GM23248 (cell line): ENCODE results near the gene MLLT6. TPM values are rescaled to one million over a fixed set of nuclear protein-coding genes. Genes with fewer than 3 reads are reported as not detected.

Experiments used
- DNase-seq: peaks from one replicate; pipeline ENCODE4 v3.0.0-alpha.2; 2015
- H2AFZ ChIP-seq: fragments of 200-600 bp; sonication (generic); 2 replicates; pipeline ENCODE4 v1.6.1; 2016; ENCODE audit warnings: antibody characterized with exemption
- H3F3A ChIP-seq: fragments of 200-600 bp; sonication (generic); 2 replicates; pipeline ENCODE4 v1.6.1; 2016; ENCODE audit warnings: mild to moderate bottlenecking, antibody characterized with exemption, mixed run types; ENCODE audit not compliant: insufficient read depth
- H3K27ac ChIP-seq: fragments of 200-600 bp; sonication (generic); 2 replicates; pipeline ENCODE4 v1.5.1; 2016; ENCODE audit warnings: mild to moderate bottlenecking
- H3K27me3 ChIP-seq: fragments of 200-600 bp; sonication (generic); replicated peaks from 2 replicates; pipeline ENCODE4 v1.6.1; 2016; ENCODE audit warnings: mild to moderate bottlenecking; ENCODE audit not compliant: insufficient read depth
- H3K36me3 ChIP-seq: fragments of 200-600 bp; sonication (generic); 2 replicates; pipeline ENCODE4 v1.6.1; 2016; ENCODE audit warnings: low read depth, mild to moderate bottlenecking
- H3K4me1 ChIP-seq: fragments of 200-600 bp; sonication (generic); 2 replicates; pipeline ENCODE4 v1.6.1; 2016; ENCODE audit warnings: mild to moderate bottlenecking; ENCODE audit not compliant: insufficient read depth
- H3K4me2 ChIP-seq: fragments of 200-600 bp; sonication (generic); one replicate; pipeline ENCODE4 v1.6.1; 2016; ENCODE audit warnings: mild to moderate bottlenecking; ENCODE audit not compliant: unreplicated experiment
- H3K4me3 ChIP-seq: fragments of 200-600 bp; sonication (generic); 2 replicates; pipeline ENCODE4 v1.5.1; 2016; ENCODE audit warnings: mild to moderate bottlenecking
- H3K79me2 ChIP-seq: fragments of 200-600 bp; sonication (generic); 2 replicates; pipeline ENCODE4 v1.6.1; 2016; ENCODE audit warnings: mild to moderate bottlenecking; ENCODE audit not compliant: insufficient read depth
- H3K9ac ChIP-seq: fragments of 200-600 bp; sonication (generic); 2 replicates; pipeline ENCODE4 v1.6.1; 2016; ENCODE audit warnings: mild to moderate bottlenecking
- H3K9me2 ChIP-seq: fragments of 200-600 bp; sonication (generic); 2 replicates; pipeline ENCODE4 v1.6.1; 2016; ENCODE audit warnings: mixed run types, mild to moderate bottlenecking, moderate library complexity; ENCODE audit not compliant: insufficient read depth
- H3K9me3 ChIP-seq: fragments of 200-600 bp; sonication (generic); one replicate; pipeline ENCODE4 v1.6.1; 2017; ENCODE audit warnings: low read depth
- H4K20me1 ChIP-seq: fragments of 200-600 bp; sonication (generic); 2 replicates; pipeline ENCODE4 v1.6.0; 2016; ENCODE audit not compliant: insufficient read depth
- EZH2 ChIP-seq: fragments of 200-600 bp; sonication (generic); IDR thresholded peaks from 2 replicates; pipeline ENCODE4 v1.6.1; 2018; ENCODE audit warnings: antibody characterized with exemption, mild to moderate bottlenecking; ENCODE audit not compliant: insufficient read depth, poor library complexity, severe bottlenecking
- EZH2phosphoT487 ChIP-seq: fragments of 200-600 bp; sonication (generic); IDR thresholded peaks from 2 replicates; pipeline ENCODE4 v1.6.1; 2018; ENCODE audit warnings: antibody characterized with exemption, moderate library complexity, mild to moderate bottlenecking, low read depth; ENCODE audit not compliant: insufficient read depth
- WGBS, 2 experiments: methylation state at CpG; one replicate each; pipeline ENCODE4 v1.1.6; 2015 to 2017; ENCODE audit warnings: low lambda C conversion rate in 2 of 2, low coverage in 1 of 2; ENCODE audit errors: missing lambda C conversion rate in 2 of 2; 5-methylcytosine and 5-hydroxymethylcytosine counted together
- in situ Hi-C: fragments of 300-500 bp; cut with MboI; formaldehyde crosslinking; loops from 2 replicates; pipeline ENCODE4 v1.15.0; 2020
- polyA plus RNA-seq: library from polyadenylated mRNA; unstranded; fragments of >200 nt; fragmentation: Nextera tagmentation; extraction: Ambion mirVana; gene quantifications from 2 replicates; pipeline ENCODE4 v1.2.1, GENCODE V29; 2016
- total RNA-seq: library from RNA; depleted of rRNA; stranded (reverse); fragments of >200 nt; shearing (Covaris generic); gene quantifications from 2 replicates; pipeline ENCODE4 v1.2.3, GENCODE V29; 2014

The MLLT6 gene
- total and polyA plus RNA-seq, 2 experiments from 2014 or later: 3.1 to 18.9 TPM

GRCh38 chr17:38742411-38743308, 37.6 kb downstream of the MLLT6 start:
- no peak for TF ChIP-seq EZH2phosphoT487
- peak overlapping the region; percentile 68 for H3K9ac ChIP-seq
- H3K9me3 ChIP-seq: no peaks in the 10 kb centered on the region
- DNase-seq: peak; percentile 77
- H2AFZ ChIP-seq: no peak overlapping the region
- in situ Hi-C loops: no loop called here
- no peak overlapping the region for H3K4me2 ChIP-seq
- H3K79me2 ChIP-seq: peaks cover 93% of the 10 kb centered on the region
- no peaks in the 10 kb centered on the region for H3K36me3 ChIP-seq
- peaks cover 13% of the 10 kb centered on the region; the same call in 1 of the 2 replicates for H3F3A ChIP-seq
- H3K4me1 ChIP-seq: peaks cover 20% of the 10 kb centered on the region
- no peak overlapping the region for H3K4me3 ChIP-seq
- H3K9me2 ChIP-seq: no peaks in the 10 kb centered on the region
- no peaks in the 10 kb centered on the region for H3K27me3 ChIP-seq
- peak overlapping the region; percentile 79 for H3K27ac ChIP-seq
- H4K20me1 ChIP-seq: no peaks in the 10 kb centered on the region
- 37 to 41% methylated on average over 20 to 22 of the region's 22 CpGs for WGBS, 2 experiments

- Histone ChIP-seq H4K20me1 (no peaks in the 10 kb centered on the region), H3K4me3 (no peak overlapping the region)
- 90 to 93% methylated on average over 4 of the region's 4 CpGs for WGBS, 2 experiments
Observed at GRCh38 chr17:38743556-38744171, 38.6 kb downstream of the MLLT6 start.

GRCh38 chr17:38745545-38745944, 40.5 kb downstream of the MLLT6 start:
- peaks cover 22% of the 10 kb centered on the region for H3K4me1 ChIP-seq
- no peaks in the 10 kb centered on the region for H3K27me3 ChIP-seq
- H2AFZ ChIP-seq: no peak overlapping the region
- in situ Hi-C loops: no loop called here
- no peaks in the 10 kb centered on the region for H4K20me1 ChIP-seq
- no peak overlapping the region for H3K9ac ChIP-seq
- peaks cover 13% of the 10 kb centered on the region; the same call in 1 of the 2 replicates for H3F3A ChIP-seq
- DNase-seq: peak; percentile 36
- H3K27ac ChIP-seq: no peak overlapping the region
- peaks cover 75% of the 10 kb centered on the region for H3K79me2 ChIP-seq
- no peak overlapping the region for H3K4me3 ChIP-seq
- H3K9me2 ChIP-seq: no peaks in the 10 kb centered on the region
- WGBS, 2 experiments: 63 to 64% methylated on average over 4 of the region's 4 CpGs
- no peak overlapping the region for H3K4me2 ChIP-seq
- TF ChIP-seq EZH2phosphoT487: no peak
- no peak for TF ChIP-seq EZH2
- H3K36me3 ChIP-seq: no peaks in the 10 kb centered on the region
- H3K9me3 ChIP-seq: no peaks in the 10 kb centered on the region

More at GRCh38 chr17:38743556-38744171, 38.6 kb downstream of the MLLT6 start:
- H3K36me3 ChIP-seq: no peaks in the 10 kb centered on the region
- H3K4me2 ChIP-seq: no peak overlapping the region
- peaks cover 20% of the 10 kb centered on the region for H3K4me1 ChIP-seq
- H3K9ac ChIP-seq: no peak overlapping the region
- H3K27me3 ChIP-seq: no peaks in the 10 kb centered on the region
- H3F3A ChIP-seq: peaks cover 13% of the 10 kb centered on the region; the same call in 1 of the 2 replicates
- in situ Hi-C loops: no loop called here
- H3K9me2 ChIP-seq: no peaks in the 10 kb centered on the region
- TF ChIP-seq EZH2 (no peak), EZH2phosphoT487 (no peak)
- no peak for DNase-seq
- H3K27ac ChIP-seq: no peak overlapping the region
- H3K79me2 ChIP-seq: peaks cover 89% of the 10 kb centered on the region
- no peak overlapping the region for H2AFZ ChIP-seq
- H3K9me3 ChIP-seq: no peaks in the 10 kb centered on the region

GRCh38 chr17:38746004-38746848, 41.2 kb downstream of the MLLT6 start:
- H3K27ac ChIP-seq: no peak overlapping the region
- 58 to 69% methylated on average over 8 of the region's 8 CpGs for WGBS, 2 experiments
- no peaks in the 10 kb centered on the region for H3K27me3 ChIP-seq
- no peak for TF ChIP-seq EZH2phosphoT487
- TF ChIP-seq EZH2: no peak
- in situ Hi-C loops: no loop called here
- H3K36me3 ChIP-seq: no peaks in the 10 kb centered on the region
- H3K9ac ChIP-seq: peak overlapping the region; percentile 81
- H3K9me3 ChIP-seq: no peaks in the 10 kb centered on the region
- no peak overlapping the region for H2AFZ ChIP-seq
- peaks cover 24% of the 10 kb centered on the region for H3K4me1 ChIP-seq
- no peaks in the 10 kb centered on the region for H4K20me1 ChIP-seq
- H3K4me2 ChIP-seq: peak overlapping the region; percentile 85
- no peak for DNase-seq
- H3K9me2 ChIP-seq: no peaks in the 10 kb centered on the region
- peaks cover 11% of the 10 kb centered on the region; the same call in 1 of the 2 replicates for H3F3A ChIP-seq
- peak overlapping the region; percentile 88 for H3K4me3 ChIP-seq
- peaks cover 68% of the 10 kb centered on the region for H3K79me2 ChIP-seq
